RPMI8226 (cell line): ENCODE results near the gene CTSA.
"Not testable (repeated sequence)": the region's sequence is repeated elsewhere in the genome, so short reads cannot be mapped to it uniquely, and the experiment has no call there.

ENCODE experiments used
- DNase-seq: peaks from one replicate; pipeline ENCODE4 v3.0.0-alpha.2; 2015

The CTSA gene

DNA sequence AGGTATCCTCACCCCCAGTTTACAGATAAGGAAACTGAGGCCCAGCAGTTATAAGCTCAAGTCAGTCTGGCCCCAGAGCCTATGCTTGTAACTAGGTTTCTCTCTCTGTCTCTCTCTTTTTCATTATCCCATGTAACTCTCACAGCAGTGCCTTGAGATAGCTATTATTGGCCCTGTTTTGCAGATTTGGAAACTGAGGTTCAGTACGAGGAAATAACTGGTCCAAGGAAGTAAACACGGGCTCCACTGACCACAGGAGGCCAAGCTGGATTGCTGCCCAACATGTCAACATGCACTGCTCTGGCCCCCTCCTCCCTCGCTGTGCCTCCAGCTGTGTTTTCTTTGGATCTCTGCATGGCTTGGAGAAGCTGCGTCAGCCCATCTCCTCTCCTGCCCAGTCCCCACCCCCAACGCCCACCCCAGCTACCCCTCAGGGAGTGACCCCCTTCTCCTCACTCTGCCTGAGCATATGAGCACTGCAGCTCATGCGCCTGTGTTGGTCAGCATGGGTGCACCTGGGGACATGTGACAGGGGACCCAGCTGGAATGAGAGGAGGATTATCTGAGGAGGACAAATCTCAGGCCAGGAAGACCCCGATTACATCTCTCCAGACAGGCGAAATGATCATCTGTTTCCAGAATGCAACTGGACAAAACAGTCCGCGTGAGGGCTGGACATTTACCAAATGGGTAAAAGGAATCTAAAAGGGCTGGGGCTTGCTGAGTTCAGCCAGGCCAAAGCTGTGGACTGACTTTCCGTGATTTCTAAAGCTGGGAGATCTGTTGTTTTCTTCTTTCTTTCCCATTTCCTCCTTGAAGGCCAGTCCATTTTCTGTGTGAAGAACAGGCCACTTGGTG is 28.6 kb downstream of the CTSA start:
- DNase-seq, result no peak

DNA sequence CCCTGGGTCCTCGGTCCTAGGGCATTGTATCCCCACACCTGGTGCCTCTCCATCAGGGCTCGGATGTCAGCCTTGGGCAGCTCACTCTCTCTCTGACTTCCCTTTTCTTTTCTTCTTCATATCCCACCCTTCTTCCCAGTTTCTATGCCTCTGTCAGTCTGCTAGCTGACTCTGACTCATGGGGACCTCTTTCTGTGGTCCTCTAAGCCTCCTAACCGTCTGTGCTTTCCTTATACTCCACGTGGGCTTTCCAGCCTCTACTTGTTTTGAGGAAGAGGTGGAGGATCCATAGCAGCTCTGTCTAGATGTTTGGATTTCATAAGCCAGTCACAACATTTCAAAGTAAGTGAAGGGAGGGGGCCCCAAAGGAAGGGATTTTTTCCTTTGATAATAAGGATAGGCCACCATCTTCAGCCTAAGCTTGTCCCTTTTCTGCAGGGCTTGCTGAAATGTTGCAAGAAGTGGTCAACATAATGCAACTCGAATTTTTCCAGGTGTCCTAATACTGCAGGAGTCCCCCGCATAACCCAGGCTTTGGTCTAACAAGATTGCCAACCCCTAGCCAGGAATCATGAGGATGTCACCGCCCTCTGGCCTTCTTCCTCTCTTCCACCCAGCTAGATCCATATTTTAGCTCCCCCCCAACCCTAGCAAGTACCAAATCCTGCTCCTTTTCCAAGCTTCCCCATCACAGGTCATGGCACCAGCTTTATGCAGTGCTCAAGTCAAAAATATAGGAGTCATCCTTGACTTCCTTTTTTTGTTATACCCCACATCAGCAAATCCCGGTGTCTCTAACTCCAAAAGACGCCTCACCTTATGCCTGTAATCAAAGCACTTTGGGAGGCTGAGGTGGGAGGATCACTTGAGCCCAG is 29.6 kb downstream of the CTSA start:
- DNase-seq, result no peak

DNA sequence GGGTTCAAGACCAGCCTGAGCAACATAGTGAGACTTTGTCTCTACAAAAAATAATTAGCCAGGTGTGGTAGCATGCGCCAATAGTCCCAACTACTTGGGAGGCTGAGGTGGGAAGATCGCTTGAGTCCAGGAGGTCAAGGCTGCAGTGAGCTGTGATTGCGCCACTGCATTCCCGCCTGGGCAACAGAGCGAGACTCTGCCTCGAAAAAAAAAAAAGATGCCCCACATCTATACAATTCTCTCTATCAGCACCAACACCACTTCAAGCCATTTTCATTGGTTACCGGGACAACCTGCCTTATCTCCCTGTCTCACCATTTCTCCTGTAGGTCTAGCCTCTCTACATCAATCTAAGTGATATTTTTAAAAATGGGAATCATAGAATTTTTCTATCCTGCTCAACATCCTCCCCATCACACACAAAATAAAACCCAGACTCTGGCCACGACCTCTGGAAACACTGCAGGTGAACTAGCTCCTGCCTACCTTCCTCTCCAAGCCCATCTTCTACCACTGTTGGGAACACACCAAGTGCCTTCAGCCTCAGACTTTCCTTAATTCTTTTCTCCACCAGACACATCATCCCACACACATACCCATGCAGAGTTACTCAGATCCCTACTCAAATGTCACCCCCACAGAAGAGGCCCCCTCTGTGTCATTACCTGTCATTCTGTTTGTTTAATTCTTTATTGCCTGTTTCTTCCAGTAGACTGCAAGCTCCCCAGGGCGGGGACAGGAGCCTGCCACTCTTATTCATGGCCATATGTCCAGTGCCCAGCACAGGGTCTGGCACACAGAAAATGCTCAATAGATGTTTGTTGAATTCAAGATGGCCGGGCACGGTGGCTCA is 30.4 kb downstream of the CTSA start:
- no peak for DNase-seq

DNA sequence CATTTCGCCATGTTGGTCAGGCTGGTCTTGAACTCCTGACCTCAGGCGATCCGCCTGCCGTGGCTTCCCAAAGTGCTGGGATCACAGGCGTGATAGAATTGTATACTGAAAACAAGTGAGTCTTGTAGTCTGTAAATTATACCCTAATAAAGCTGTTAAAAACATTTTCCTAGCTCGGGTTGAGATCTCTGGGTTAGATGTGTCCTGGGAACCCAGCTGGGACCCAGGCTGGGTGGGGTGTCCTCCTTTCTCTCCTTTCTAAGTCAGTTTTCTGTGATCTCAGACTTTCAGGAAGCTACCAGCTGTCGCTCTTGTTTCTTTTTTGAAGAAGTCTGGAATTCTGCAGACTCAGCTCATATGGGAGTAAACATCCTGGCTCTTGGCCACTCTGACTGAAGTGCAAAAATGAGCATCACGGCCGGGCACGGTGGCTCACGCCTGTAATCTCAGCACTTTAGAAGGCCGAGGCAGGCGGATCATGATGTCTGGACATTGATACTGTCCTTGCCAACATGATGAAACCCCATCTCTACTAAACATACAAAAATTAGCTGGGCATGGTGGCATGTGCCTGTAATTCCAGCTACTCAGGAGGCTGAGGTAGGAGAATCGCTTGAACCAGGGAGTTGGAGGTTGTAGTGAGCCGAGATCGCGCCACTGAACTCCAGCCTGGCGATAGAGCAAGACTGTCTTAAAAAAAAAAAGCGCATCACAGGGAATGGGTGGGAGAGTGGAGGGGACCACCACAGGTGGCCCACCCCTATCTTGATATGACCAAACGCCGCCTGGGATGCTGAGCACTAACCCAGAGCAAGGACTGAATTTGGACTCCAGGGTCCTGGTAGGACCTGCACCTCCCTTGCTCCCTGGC is 33.5 kb downstream of the CTSA start:
- peak; percentile 89 for DNase-seq

DNA sequence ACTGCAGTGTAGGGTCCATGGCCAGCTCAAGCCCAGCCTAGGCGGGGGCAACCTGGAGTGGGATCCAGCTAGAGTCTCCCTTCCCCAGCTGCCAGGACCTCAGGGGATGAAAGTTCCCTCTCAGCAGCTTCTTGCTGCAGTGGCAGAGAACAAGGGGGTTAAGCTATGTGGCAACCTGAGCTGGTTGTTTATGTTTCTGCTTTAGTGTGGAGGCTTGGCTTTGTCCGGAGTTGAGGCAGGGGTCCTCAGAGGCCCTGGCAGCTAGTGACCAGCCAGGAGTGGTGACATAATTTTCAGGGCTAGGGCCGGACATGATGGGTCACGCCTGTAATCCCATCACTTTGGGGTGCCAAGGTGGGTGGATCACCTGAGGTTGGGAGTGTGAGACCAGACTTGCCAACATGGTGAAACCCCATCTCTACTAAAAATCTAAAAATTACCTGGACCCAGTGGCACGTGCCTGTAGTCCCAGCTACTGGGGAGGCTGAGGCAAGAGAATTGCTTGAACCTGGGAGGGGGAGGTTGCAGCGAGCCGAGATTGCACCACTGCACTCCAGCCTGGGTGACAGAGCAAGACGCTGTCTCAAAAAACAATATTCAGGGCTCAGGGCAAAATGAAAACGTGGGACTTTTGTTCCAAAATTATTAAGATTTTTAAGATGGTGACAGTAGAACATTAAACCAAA is 34.8 kb downstream of the CTSA start:
- no peak for DNase-seq

DNA sequence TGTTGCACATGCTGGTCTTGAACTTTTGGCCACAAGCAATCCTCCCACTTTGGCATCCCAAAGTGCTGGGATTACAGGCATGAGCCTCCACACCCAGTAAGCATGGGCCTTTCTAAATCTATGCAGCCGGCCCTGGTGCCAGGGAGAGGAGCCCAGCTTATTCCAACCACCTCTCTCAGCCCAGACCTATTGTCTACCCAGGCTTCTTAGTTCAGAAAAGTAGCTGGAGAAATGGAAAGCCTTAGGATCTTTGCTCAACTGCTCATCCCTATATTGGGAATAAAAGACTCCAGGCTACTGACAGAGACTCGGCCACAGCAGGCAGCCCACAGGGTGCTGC is 35.6 kb downstream of the CTSA start:
- DNase-seq, result no peak

DNA sequence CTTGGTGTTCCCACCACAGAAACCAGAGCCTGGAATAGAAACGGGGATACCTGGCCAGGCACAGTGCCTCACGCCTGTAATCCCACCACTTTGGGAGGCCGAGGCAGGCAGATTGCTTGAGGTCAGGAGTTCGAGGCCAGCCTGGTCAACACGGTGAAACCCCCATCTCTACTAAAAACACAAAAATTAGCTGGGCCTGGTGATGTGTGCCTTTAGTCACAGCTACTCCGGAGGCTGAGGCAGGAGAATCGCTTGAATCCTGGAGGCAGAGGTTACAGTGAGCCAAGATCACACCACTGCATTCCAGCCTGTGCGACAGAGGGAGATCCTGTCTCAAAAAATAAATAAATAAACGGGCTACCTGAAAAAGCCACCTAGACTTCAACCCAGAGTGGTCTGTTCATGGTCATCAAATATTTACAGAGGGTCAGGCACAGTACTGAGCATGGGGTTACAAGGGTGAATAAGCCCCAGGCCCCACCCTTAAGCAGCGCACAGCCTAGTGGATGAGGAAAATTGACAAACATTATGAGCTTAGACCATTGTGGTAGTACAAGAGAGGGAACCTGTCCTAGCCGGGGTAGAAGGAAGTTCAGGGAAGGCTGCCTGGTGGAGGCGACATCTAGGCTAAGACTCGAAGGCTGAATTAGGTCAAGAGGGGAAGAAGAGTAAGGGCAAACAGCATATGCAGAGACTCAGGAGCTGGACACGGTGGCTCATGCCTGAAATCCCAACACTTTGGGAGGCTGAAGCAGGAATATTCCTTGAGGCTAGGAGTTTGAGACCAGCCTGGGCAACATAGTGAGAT is 36.1 kb downstream of the CTSA start:
- DNase-seq, result no peak

DNA sequence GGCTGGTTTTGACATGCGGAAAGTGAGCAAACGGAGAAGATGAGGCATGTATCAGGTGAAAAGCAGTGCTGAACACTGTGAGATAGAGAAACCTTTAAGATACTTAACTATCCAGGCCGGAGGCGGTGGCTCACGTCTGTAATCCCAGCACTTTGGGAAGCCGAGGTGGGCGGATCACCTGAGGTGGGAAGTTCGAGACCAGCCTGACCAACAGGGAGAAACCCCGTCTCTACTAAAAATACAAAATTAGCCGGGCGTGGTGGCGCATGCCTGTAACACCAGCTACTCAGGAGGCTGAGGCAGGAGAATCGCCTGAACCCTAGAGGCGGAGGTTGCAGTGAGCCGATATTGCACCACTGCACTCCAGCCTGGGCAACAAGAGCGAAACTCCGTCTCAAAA is 40.5 kb downstream of the CTSA start:
- not testable (repeated sequence) for DNase-seq

DNA sequence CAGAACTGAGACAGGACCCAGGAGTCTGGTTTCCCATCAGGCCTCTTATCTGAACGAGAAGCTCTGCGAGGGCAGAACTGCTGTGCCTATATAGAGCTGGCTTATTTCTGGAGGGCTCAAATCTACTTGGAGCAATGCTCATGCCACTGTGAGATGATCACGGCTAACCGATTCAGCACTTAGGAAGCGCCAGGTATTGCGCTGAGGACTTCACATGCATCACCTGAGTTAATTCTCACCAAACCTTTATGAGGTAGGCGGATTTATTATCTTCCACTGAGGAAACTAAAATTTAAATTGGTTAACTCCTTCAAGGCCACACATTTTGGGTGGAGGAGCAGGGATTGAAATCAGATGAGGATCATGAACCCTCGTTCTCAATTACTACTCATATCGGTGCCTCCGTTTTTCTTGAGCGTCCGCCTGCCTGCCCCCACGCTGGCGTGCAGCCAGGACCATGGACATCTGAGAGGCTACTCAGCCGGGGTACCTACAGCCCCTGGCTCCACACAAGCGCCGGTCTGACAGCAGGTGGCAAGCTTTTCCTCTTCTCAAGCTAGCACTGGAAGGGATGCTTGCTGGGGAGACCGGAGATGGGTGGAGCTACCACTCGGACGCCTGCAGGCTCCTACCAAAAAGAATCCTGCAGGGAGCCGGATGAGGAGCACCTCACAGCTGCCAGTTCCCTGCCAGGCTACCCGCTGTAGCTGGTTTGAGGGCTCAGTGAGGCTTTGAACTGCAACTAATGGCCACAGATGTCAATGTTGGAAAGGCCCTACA is 42.3 kb downstream of the CTSA start:
- DNase-seq, result peak; percentile 86

DNA sequence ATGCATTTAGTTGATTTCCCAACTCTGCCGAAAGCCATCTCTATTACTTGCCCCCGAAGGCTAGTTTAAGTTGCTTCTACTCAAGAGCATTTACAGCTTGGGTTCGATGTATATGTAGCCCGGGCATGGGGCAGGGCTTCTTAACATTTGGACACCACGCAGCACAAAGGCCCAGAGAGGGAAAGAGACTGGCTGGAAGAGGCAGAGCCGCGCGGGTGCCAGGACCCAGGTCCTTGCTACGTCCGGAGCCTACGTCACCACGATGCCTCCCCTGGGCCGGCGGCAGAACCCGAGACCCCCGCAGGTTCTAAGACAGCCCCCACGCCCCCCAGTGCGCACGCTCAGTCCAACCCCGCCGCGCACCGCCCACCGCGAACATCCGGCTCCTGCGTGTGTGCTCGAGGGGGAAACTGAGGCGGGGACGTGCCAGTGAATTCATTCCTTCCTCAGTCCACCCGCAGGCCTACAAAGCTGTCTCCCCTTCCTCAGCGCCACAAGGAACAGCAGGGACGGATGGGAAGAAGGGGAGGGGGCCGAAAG is 43.0 kb downstream of the CTSA start:
- DNase-seq, result peak; percentile 55

DNA sequence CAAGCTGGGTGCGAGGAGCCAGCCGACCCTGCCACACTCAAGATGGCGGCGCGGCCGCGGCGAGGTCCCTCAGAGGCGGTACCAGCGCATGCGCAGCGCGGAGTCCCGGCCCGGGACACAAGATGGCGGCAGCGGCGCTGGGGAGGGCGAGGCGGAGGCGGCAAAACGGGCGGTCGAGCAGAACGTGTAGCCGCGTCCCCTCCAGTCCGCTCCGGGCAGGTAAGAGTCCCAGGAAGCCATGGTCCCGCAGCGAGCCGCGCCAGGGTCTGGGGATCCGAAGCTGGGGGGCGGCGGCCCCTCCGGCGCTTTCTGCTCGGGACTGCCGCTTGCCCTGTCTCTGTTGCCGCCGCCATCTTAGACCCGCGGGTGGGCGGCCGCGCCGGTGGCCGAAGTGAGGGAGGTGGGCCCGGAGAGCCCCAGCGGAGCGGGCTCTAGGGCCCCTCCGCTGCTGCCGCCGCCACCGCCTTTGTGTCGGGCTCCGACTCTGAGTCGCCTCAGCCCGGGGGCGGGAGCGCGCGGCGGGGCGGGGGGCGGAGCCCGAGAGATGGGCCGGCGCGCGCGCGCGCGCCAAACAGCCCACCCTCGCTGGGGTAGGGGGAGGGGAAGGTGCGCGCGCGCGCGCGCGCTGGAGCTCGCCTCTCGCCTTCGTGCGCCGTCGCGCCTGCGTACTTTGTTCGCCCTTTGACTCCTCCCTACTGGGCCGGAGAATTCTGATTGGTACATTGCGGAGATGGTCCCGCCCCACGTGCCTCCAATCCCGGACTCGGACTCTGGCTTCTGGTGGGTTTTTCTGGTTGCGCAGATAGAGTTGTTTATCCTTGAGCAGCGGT is 43.7 kb downstream of the CTSA start, which contains the start of gene PCIF1:
PCIF1 (plus strand) TSS at position 98 of the 830 bp plus-strand sequence. CDS start 4,317 bp downstream, outside the sequence.
- DNase-seq, result peak; percentile 98

DNA sequence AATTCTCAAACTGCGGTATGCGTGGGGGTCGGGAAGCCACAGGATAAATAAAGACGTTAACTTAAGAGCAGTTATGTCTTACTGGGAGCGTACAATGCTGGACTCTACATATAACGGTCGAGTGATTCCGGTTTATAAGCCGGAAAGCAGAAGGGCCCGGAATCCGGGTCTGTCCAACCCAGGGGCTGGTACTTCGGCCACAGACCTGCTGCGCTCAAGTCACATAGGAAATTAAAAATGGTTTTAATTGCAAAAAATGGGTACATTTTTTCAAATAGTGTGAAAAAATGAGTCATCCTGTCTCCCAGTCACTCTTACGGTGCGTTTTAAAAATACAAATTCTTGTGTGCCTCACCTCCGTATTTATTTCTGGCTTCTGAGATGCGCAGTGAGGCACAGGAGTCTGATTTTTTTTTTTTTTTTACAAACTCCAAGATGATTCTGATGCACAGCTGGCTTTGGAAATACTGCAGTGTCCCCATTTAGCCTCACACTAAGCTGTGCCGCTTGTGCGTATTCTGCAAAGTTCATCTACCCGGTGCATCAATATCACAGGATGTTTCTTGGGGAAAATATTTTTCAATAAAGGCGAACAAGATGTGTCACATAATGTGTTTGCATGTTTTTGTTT is 44.4 kb downstream of the CTSA start:
- peak; percentile 17 for DNase-seq

DNA sequence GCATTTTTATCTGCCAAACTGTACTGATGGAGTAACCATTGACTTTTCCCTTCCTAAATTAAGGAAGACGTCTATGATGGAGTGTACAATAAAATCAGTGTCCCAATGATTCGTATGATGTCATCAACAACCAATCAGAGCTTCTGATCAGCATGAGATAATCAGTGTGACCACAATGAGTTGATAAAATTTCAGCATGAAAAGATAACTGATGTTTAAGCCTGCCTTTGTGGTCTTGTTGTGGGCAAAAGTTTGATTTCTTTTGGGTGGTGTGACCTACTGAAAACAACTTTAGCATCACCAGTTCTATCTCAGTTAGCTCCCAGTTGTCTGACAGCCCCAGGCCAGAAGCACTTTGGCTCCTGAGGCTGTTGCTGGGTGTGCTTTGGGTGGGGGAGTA is 46.6 kb downstream of the CTSA start:
- no peak for DNase-seq

DNA sequence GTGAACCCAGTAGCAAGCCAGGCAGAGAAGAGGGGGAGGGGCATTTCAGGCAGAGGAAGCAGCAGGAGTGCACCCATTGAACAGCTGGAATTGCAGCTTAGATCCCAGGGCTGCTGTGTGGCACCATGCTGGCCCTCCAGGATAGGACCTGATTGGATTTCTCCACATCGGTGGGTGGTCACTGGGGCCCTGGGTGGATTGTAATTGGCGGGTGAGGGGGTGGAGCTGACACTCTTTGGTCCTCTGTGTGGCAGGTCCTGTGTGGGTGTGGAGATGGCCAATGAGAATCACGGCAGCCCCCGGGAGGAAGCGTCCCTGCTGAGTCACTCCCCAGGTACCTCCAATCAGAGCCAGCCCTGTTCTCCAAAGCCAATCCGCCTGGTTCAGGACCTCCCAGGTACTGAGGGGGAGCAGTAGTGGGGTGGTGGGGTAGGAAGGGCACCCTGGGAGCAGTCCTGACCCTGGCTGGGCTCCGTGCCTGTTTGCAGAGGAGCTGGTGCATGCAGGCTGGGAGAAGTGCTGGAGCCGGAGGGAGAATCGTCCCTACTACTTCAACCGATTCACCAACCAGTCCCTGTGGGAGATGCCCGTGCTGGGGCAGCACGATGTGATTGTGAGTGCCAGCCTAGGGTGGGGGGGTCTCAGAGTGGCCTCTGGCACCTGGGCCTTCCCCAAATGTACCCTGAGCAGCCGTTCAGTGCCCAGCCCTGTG is 47.7 kb downstream of the CTSA start:
- no peak for DNase-seq

DNA sequence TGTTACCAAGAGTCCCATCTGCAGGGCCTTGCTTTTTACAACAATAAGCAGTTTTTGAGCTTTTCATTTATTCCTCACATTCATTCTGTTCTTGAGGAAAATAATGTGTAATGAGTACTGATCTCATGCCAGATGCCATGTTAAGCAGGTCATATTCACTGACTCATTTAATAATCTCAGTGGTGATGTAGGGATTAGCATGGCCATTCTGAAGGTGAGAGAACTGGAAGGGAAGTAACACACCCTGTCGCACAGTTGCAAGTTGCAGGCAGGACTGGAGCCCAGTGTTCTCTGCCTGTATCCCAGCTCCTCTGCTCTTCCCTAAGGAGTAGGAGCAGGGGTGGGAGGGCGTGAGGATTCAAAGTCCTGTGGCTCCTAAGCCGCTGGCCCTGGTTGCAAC is 48.9 kb downstream of the CTSA start:
- no peak for DNase-seq

DNA sequence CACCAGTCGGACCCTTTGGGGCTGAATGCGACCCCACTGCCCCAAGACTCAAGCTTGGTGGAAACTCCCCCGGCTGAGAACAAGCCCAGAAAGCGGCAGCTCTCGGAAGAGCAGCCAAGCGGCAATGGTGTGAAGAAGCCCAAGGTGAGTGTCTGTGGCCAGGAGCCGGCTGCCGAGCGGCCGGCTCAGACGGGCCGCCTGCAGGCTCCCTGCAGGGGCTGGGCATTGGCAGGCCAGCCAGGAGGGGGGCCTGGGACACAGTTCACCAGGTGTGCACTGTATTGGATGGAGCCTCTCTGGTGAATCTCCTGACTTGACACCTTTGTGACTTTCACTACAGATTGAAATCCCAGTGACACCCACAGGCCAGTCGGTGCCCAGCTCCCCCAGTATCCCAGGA is 49.3 kb downstream of the CTSA start:
- DNase-seq, result no peak

DNA sequence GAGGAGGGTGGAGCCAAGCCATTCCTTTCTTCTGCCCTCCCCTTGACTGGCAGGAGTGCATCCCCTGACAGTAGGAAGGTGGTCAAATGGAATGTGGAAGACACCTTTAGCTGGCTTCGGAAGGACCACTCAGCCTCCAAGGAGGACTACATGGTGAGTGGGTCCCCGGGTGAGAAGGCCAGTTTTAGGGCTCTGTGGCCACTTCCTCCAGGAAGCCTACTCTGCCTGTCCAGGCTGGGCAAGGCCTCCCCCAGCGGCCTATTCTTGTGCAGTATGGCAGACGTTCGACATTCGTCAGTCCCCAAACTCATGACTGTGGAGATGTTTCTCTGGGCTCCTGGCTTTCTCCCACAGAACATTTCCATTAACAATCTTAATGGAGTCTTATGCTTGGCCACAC is 52.5 kb downstream of the CTSA start:
- DNase-seq, result no peak
